ENCODE results near the gene HSPBP1.

DNA sequence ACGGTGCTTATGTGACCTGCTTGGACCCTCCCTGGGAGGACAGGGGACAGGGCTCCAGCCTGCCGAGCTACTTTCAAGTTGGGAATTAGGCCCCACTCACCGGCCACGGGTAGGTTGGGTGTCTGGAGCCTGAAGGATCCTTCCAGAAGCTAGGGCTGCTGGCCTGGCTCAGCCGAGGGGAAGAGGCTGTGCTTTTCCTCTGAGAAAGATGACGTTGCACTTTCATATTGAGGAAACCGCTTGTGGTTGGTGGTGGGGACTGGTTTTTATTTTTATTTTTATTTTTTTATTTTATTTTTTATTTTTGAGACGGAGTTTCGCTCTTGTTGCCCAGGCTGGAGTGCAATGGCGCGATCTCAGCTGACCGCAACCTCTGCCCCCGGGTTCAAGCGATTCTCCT, 45.3 kb upstream of the HSPBP1 start, which contains the start of gene TMEM150B:
- TF ChIP-seq CTCF (IDR thresholded peaks at IDR 0.05) = no peak
- TF ChIP-seq POLR2AphosphoS5 (IDR thresholded peaks at IDR 0.05) = peak in 1 of 4 donors; percentile 24
